Right lobe of liver (tissue), 6 donors: ENCODE measurements around the gene SLC13A3. TPM values are rescaled to one million over a fixed set of nuclear protein-coding genes. Genes with fewer than 3 reads are reported as not detected.

Source experiments
- ATAC-seq, 4 donors: fragments of 200-7000 bp; cut with Tn5 transposase; one replicate each; pipeline ENCODE4 v1.9.1; 2020; ENCODE audit warnings: mild to moderate bottlenecking in 4 of 4, moderate library complexity in 4 of 4
- DNase-seq, 3 donors: peaks; one replicate each; pipeline ENCODE4 v3.0.0-alpha.2; 2020
- H3K27ac ChIP-seq, 3 donors: fragments of 200-600 bp; one replicate each; pipeline ENCODE4 v1.8.0; 2022
- H3K27me3 ChIP-seq, 2 donors: fragments of 200-600 bp; one replicate each; pipeline ENCODE4 v1.8.0; 2022
- H3K36me3 ChIP-seq, 4 donors: fragments of 200-600 bp; sonication (generic) in 1 of 4; one replicate each; pipeline versions ENCODE4 v1.5.1 to v1.8.0; 2017 to 2022; ENCODE audit warnings: control low read depth in 1 of 4
- H3K4me1 ChIP-seq, 4 donors: fragments of 200-600 bp; sonication (generic) in 1 of 4; one replicate each; pipeline versions ENCODE4 v1.5.1 to v1.8.0; 2017 to 2022; ENCODE audit warnings: control low read depth in 1 of 4
- H3K4me3 ChIP-seq, 3 donors: fragments of 200-600 bp; one replicate each; pipeline ENCODE4 v1.8.0; 2022
- H3K9me3 ChIP-seq, 4 donors: fragments of 200-600 bp; sonication (generic) in 1 of 4; one replicate each; pipeline versions ENCODE4 v1.5.1 to v1.8.0; 2017 to 2022; ENCODE audit warnings: control low read depth in 1 of 4
- POLR2A ChIP-seq: fragments of 450-650 bp; IDR thresholded peaks from one replicate; pipeline ENCODE4 v1.6.1; 2017; ENCODE audit warnings: antibody characterized with exemption, mild to moderate bottlenecking
- WGBS: methylation state at CpG from one replicate; pipeline ENCODE4 v1.1.6; 2018; ENCODE audit warnings: low coverage, low lambda C conversion rate; ENCODE audit not compliant: insufficient coverage; ENCODE audit errors: missing lambda C conversion rate; 5-methylcytosine and 5-hydroxymethylcytosine counted together
- intact Hi-C, 2 donors: fragments of 100-400 bp; cut with DNase I; formaldehyde crosslinking; loops; one replicate each; pipeline versions ENCODE4 v1.11.2 to v1.14.1; 2022
- total RNA-seq, 6 experiments: library from RNA; depleted of rRNA in 2 of 6; stranded (reverse); fragments of >200 nt in 2 of 6; fragmentation: NEBNext Ultra II Directional in 3 of 6; extraction: Animal tissue kit (Norgen Biotek cat#: 25700) in 3 of 6; gene quantifications; one replicate each; pipeline versions ENCODE4 v1.1.0 to v1.2.4, GENCODE V29; 2016 to 2023
- TF ChIP-seq, protein P1 (sequence below), 4 donors: fragments of 200-600 bp in 3 of 4; fragments of 450-650 bp in 1 of 4; IDR thresholded peaks; one replicate each; pipeline versions ENCODE4 v1.5.1 to v1.8.0; 2016 to 2022; ENCODE audit warnings: antibody characterized with exemption in 4 of 4, mild to moderate bottlenecking in 2 of 4
- donor health status: DM: no; HTN: yes; CAD: no.
- donor health status: DM: no; HTN: no; CAD: no.
- donor health status: DM: no; HTN: no; CAD: no.
- donor health status: DM: no; HTN: yes; CAD: no.
- donor health status: DM: no; HTN: yes; CAD: no.

The SLC13A3 gene
- total RNA-seq, 6 experiments from 2014 or later = 3.7 to 14.6 (median 9.3) TPM

DNA sequence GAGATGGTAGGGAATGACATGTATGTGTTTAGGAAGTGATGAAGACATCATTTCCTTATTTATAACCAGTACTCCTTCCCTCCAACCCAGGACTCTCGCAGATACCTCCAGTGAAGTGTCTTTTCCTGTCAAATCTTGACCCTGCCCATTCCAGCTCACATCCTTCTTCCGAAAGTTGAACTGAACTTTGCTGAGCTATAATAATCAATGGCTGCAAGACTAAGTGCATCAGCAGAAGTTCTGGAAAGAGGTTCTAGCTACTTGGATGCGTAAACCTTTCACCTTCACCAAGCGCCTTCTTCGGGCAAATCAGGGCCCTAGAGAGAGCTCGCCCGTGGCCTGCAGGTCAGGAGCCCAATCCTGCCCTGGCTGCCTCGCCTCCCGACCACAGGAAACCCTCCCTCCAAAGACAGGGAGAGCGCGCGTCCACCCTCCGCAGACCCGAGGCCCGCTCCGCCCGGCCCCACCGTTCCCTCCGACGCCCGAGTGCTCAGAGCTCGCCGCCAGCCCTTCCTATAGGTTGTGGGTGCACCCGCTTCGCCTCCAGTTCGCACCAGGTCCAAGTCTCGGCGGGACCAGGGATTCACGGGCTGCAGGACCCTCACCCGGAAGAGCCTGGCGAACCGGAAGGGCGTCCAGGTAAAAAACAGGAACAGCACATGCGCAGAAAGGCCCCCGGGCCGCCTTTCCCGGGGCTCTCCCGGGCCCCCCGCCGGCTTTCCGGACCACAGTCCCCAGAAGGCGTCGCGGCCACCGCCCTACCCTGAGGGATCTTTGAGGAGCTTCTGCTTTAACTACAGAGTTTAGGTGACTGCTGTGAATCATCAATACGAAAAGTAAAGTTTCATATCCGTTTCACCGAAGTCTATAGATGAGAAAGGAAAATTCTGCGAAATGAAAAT is 138.1 kb downstream of the SLC13A3 start, which contains the start of gene ZNF334:
Gene ZNF334 (minus strand): TSS at position 617 of the 902 bp plus-strand sequence. CDS start 1,457 bp downstream, outside the sequence.
- ATAC-seq (peak; percentile 71 to 97 (median 91)), DNase-seq (peak; percentile 57 to 80 (median 63))
- TF ChIP-seq, protein P1, sequence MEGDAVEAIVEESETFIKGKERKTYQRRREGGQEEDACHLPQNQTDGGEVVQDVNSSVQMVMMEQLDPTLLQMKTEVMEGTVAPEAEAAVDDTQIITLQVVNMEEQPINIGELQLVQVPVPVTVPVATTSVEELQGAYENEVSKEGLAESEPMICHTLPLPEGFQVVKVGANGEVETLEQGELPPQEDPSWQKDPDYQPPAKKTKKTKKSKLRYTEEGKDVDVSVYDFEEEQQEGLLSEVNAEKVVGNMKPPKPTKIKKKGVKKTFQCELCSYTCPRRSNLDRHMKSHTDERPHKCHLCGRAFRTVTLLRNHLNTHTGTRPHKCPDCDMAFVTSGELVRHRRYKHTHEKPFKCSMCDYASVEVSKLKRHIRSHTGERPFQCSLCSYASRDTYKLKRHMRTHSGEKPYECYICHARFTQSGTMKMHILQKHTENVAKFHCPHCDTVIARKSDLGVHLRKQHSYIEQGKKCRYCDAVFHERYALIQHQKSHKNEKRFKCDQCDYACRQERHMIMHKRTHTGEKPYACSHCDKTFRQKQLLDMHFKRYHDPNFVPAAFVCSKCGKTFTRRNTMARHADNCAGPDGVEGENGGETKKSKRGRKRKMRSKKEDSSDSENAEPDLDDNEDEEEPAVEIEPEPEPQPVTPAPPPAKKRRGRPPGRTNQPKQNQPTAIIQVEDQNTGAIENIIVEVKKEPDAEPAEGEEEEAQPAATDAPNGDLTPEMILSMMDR (IDR thresholded peaks at IDR 0.05) = no peak
- TF ChIP-seq POLR2A = peak; percentile 18
- WGBS = 13% methylated on average over 19 of the region's 49 CpGs
- peak within 1 kb of the TSS in 2 of 3 donors; percentile 29 to 41 for H3K27ac ChIP-seq
- H3K4me3 ChIP-seq = peak within 1 kb of the TSS; percentile 72 to 76 (median 72)
- no peaks in the 10 kb centered on the region for H3K36me3 ChIP-seq
- H3K4me1 ChIP-seq = peaks cover 0 to 5% (median 0%) of the 10 kb centered on the region in 4 donors
- no peaks in the 10 kb centered on the region for H3K9me3 ChIP-seq
- no peaks in the 10 kb centered on the region for H3K27me3 ChIP-seq
- intact Hi-C loops = no loop called here

DNA sequence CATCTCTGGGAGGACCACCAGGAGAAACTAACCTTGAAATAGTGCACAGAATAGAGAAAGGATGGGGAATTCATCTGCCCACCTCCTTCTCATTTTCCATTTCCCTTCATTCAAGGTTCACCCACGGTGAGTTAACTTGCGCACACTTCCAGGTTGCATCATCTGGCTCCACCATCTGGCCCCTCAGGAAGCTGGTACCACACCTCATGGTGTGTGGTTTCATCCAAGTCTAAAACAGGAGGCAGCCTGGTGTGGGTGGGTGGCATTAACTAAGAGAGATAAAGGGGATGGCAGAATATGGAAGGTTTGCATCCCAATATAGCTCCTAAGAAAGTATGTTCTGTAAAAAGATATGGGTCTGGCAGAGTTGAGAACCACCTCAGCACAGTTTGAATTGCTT is 141.7 kb downstream of the SLC13A3 start:
- WGBS = 73% methylated on average over 2 of the region's 2 CpGs
- ATAC-seq = no peak
- intact Hi-C loops = no loop called here

More for the DNA sequence above, 141.7 kb downstream of the SLC13A3 start:
- no peak overlapping the region for H3K27ac ChIP-seq
- H3K4me1 ChIP-seq = peaks cover 0 to 5% (median 0%) of the 10 kb centered on the region in 4 donors
- H3K27me3 ChIP-seq = no peaks in the 10 kb centered on the region
- TF ChIP-seq POLR2A = no peak
- TF ChIP-seq, protein P1 (IDR thresholded peaks at IDR 0.05) = no peak
- no peak for DNase-seq
- H3K4me3 ChIP-seq = no peak overlapping the region
- H3K9me3 ChIP-seq = no peaks in the 10 kb centered on the region
- no peaks in the 10 kb centered on the region for H3K36me3 ChIP-seq

Other genes with a start within 250 kb of the SLC13A3 start
- 10 to 100 TPM; 14.9 to 22.9 (median 17.4) TPM for gene ELMO2, start 244.8 kb downstream of the SLC13A3 start, total RNA-seq
- gene ZNF334, start 137.9 kb downstream of the SLC13A3 start, total RNA-seq = 1 to 10 TPM in 3 of 6 experiments, under 1 TPM in 3; 0.55 to 2.8 (median 1.3) TPM
- gene OCSTAMP, start 100.8 kb downstream of the SLC13A3 start, total RNA-seq = not detected
- gene TP53RK, start 38.0 kb upstream of the SLC13A3 start, total RNA-seq = 1 to 10 TPM; 3.1 to 10.0 (median 5.2) TPM
- gene SLC2A10, start 58.2 kb upstream of the SLC13A3 start, total RNA-seq = 10 to 100 TPM; 35.4 to 47.3 (median 42.7) TPM
- 1 to 10 TPM in 1 of 6 experiments, under 1 TPM in 5; 0.12 to 3.0 (median 0.49) TPM for gene EYA2, start 243.4 kb upstream of the SLC13A3 start, total RNA-seq